IPS-11a (cell line): ENCODE measurements around the gene LAIR1.
"Not testable (repeated sequence)": the region's sequence is repeated elsewhere in the genome, so short reads cannot be mapped to it uniquely, and the experiment has no call there.

ENCODE experiments used
- H3K4me3 ChIP-seq: one replicate; pipeline ENCODE4 v1.5.1; 2013; ENCODE audit warnings: low read depth, low read length, control low read depth

LAIR1 gene

GRCh38 chr19:54345938-54346386, 18.8 kb downstream of the LAIR1 start:
- H3K4me3 ChIP-seq, result no peak overlapping the region

GRCh38 chr19:54343868-54344267, 20.9 kb downstream of the LAIR1 start:
- no peak overlapping the region for H3K4me3 ChIP-seq

- H3K4me3 ChIP-seq, result no peak overlapping the region
These were observed 23.4 kb downstream of the LAIR1 start for GRCh38 chr19:54341295-54341694.

GRCh38 chr19:54339646-54340358, 24.9 kb downstream of the LAIR1 start:
- H3K4me3 ChIP-seq, result no peak overlapping the region

- no peak overlapping the region for H3K4me3 ChIP-seq
These were observed 26.2 kb downstream of the LAIR1 start for GRCh38 chr19:54338521-54338920.

- no peak overlapping the region for H3K4me3 ChIP-seq
These were observed 26.9 kb downstream of the LAIR1 start for GRCh38 chr19:54337858-54338230.

GRCh38 chr19:54336893-54337857, 27.6 kb downstream of the LAIR1 start:
- H3K4me3 ChIP-seq, result no peak overlapping the region

- no peak overlapping the region for H3K4me3 ChIP-seq
These were observed 28.5 kb downstream of the LAIR1 start for GRCh38 chr19:54335979-54336892.

GRCh38 chr19:54335164-54335563, 29.6 kb downstream of the LAIR1 start:
- no peak overlapping the region for H3K4me3 ChIP-seq

- H3K4me3 ChIP-seq, result no peak overlapping the region
These were observed 31.0 kb downstream of the LAIR1 start for GRCh38 chr19:54333586-54334298.

- no peak overlapping the region for H3K4me3 ChIP-seq
These were observed 32.6 kb downstream of the LAIR1 start for GRCh38 chr19:54332149-54332548.

- H3K4me3 ChIP-seq, result no peak overlapping the region
These were observed 33.1 kb downstream of the LAIR1 start for GRCh38 chr19:54331626-54332025.

- no peak overlapping the region for H3K4me3 ChIP-seq
These were observed 35.1 kb downstream of the LAIR1 start for GRCh38 chr19:54329476-54330165.

GRCh38 chr19:54328781-54329180, 36.0 kb downstream of the LAIR1 start:
- not testable (repeated sequence) for H3K4me3 ChIP-seq

GRCh38 chr19:54325631-54326030, 39.1 kb downstream of the LAIR1 start:
- no peak overlapping the region for H3K4me3 ChIP-seq

GRCh38 chr19:54325194-54325621, 39.5 kb downstream of the LAIR1 start:
- H3K4me3 ChIP-seq, result no peak overlapping the region

GRCh38 chr19:54324071-54324470, 40.7 kb downstream of the LAIR1 start:
- no peak overlapping the region for H3K4me3 ChIP-seq

- not testable (repeated sequence) for H3K4me3 ChIP-seq
These were observed 41.8 kb downstream of the LAIR1 start for GRCh38 chr19:54322934-54323333.

- H3K4me3 ChIP-seq, result not testable (repeated sequence)
These were observed 42.4 kb downstream of the LAIR1 start for GRCh38 chr19:54322295-54322694.
